ENCODE results near the gene TEC. TPM values are rescaled to one million over a fixed set of nuclear protein-coding genes. Genes with fewer than 3 reads are reported as not detected.
A peak's percentile ranks its signal among the peaks of the same experiment; 100 is the strongest.

TEC gene
- total RNA-seq, 1 donor from 2014 or later: 0.53 TPM

- TF ChIP-seq CTCF (IDR thresholded peaks at IDR 0.05; ENCODE audit: insufficient read depth, low read length, severe bottlenecking): no peak
- FAIRE-seq (no peak), DNase-seq (ENCODE audit: low read depth) (no peak)
- Histone ChIP-seq H3K36me3 (ENCODE audit: control insufficient read depth, insufficient read depth, low read length) (no peaks in the 10 kb centered on the region), H3K27me3 (ENCODE audit: control insufficient read depth, insufficient read depth, low read length) (no peaks in the 10 kb centered on the region), H3K4me3 (ENCODE audit: low read depth, low read length) (no peak overlapping the region)
Measured at GRCh38 chr4:48254381-48255071, 15.1 kb downstream of the TEC start.

- DNase-seq (ENCODE audit: low read depth): peak; percentile 50
- no peak for TF ChIP-seq CTCF (IDR thresholded peaks at IDR 0.05; ENCODE audit: insufficient read depth, low read length, severe bottlenecking)
- H3K4me3 ChIP-seq (ENCODE audit: low read depth, low read length): no peak overlapping the region
- no peaks in the 10 kb centered on the region for H3K27me3 ChIP-seq (ENCODE audit: control insufficient read depth, insufficient read depth, low read length)
- H3K36me3 ChIP-seq (ENCODE audit: control insufficient read depth, insufficient read depth, low read length): no peaks in the 10 kb centered on the region
- peak; percentile 52 for FAIRE-seq
Measured at GRCh38 chr4:48252313-48252712, 17.3 kb downstream of the TEC start.

- no peak for TF ChIP-seq CTCF (IDR thresholded peaks at IDR 0.05; ENCODE audit: insufficient read depth, low read length, severe bottlenecking)
- no peaks in the 10 kb centered on the region for H3K36me3 ChIP-seq (ENCODE audit: control insufficient read depth, insufficient read depth, low read length)
- no peaks in the 10 kb centered on the region for H3K27me3 ChIP-seq (ENCODE audit: control insufficient read depth, insufficient read depth, low read length)
- FAIRE-seq: no peak
- H3K4me3 ChIP-seq (ENCODE audit: low read depth, low read length): no peak overlapping the region
- no peak for DNase-seq (ENCODE audit: low read depth)
Measured at GRCh38 chr4:48250980-48251379, 18.7 kb downstream of the TEC start.

- FAIRE-seq (no peak), DNase-seq (ENCODE audit: low read depth) (no peak)
- H3K36me3 ChIP-seq (ENCODE audit: control insufficient read depth, insufficient read depth, low read length): no peaks in the 10 kb centered on the region
- no peaks in the 10 kb centered on the region for H3K27me3 ChIP-seq (ENCODE audit: control insufficient read depth, insufficient read depth, low read length)
- H3K4me3 ChIP-seq (ENCODE audit: low read depth, low read length): no peak overlapping the region
- TF ChIP-seq CTCF (IDR thresholded peaks at IDR 0.05; ENCODE audit: insufficient read depth, low read length, severe bottlenecking): no peak
Measured at GRCh38 chr4:48250343-48250742, 19.3 kb downstream of the TEC start.

GRCh38 chr4:48249378-48249777 is 20.3 kb downstream of the TEC start:
- TF ChIP-seq CTCF (IDR thresholded peaks at IDR 0.05; ENCODE audit: insufficient read depth, low read length, severe bottlenecking): no peak
- Histone ChIP-seq H3K27me3 (ENCODE audit: control insufficient read depth, insufficient read depth, low read length) (no peaks in the 10 kb centered on the region), H3K36me3 (ENCODE audit: control insufficient read depth, insufficient read depth, low read length) (no peaks in the 10 kb centered on the region), H3K4me3 (ENCODE audit: low read depth, low read length) (no peak overlapping the region)
- no peak for DNase-seq (ENCODE audit: low read depth)
- no peak for FAIRE-seq

GRCh38 chr4:48248559-48248953 is 21.1 kb downstream of the TEC start:
- no peak for TF ChIP-seq CTCF (IDR thresholded peaks at IDR 0.05; ENCODE audit: insufficient read depth, low read length, severe bottlenecking)
- Histone ChIP-seq H3K27me3 (ENCODE audit: control insufficient read depth, insufficient read depth, low read length) (no peaks in the 10 kb centered on the region), H3K4me3 (ENCODE audit: low read depth, low read length) (no peak overlapping the region), H3K36me3 (ENCODE audit: control insufficient read depth, insufficient read depth, low read length) (no peaks in the 10 kb centered on the region)
- DNase-seq (ENCODE audit: low read depth): no peak
- no peak for FAIRE-seq
